ENCODE data around the gene KRCC1. TPM values are rescaled to one million over a fixed set of nuclear protein-coding genes. Genes with fewer than 3 reads are reported as not detected.

Gene KRCC1
- polyA plus RNA-seq, 1 donor from 2014 or later, result 26.6 TPM

DNA sequence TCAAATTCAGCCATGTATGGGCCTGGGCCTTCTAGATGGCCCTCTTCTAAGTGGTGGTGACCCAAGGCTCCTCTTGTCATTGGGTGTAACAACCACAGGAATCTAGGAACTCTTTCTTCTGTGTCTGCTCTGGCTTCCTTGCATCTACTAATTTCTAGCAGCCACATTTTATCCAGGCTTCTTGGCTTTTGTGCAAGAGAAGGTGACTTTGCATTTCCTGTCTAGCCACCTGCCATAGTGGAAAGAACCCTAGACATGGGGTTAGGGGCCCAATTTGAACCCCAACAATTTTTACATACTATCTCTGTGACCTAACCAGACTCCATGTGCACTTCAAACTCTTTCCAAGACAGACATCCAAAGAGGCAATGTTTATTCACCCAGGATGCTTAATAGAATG lies 37.2 kb upstream of the KRCC1 start:
- H3K27me3 ChIP-seq (ENCODE audit: insufficient read depth, low read depth, low read length), result no peaks in the 10 kb centered on the region
- H3K27ac ChIP-seq (ENCODE audit: low read length), result no peak overlapping the region
- no peak overlapping the region for H3K4me3 ChIP-seq (ENCODE audit: low read length)
- no peaks in the 10 kb centered on the region for H3K36me3 ChIP-seq (ENCODE audit: insufficient read depth, low read length)
- H3K9me3 ChIP-seq (ENCODE audit: low read length), result no peaks in the 10 kb centered on the region
- H2AFZ ChIP-seq (ENCODE audit: low read depth, low read length), result no peak overlapping the region
- H4K20me1 ChIP-seq (ENCODE audit: insufficient read depth), result no peaks in the 10 kb centered on the region
- no peaks in the 10 kb centered on the region for H3K9me2 ChIP-seq (ENCODE audit: insufficient read depth, low read length)
- H3K4me2 ChIP-seq (ENCODE audit: low read length), result no peak overlapping the region
- H3F3A ChIP-seq (ENCODE audit: insufficient read depth, low read length, poor library complexity, severe bottlenecking), result no peaks in the 10 kb centered on the region
- no peak overlapping the region for H3K9ac ChIP-seq (ENCODE audit: low read length)
- TF ChIP-seq, protein P1, sequence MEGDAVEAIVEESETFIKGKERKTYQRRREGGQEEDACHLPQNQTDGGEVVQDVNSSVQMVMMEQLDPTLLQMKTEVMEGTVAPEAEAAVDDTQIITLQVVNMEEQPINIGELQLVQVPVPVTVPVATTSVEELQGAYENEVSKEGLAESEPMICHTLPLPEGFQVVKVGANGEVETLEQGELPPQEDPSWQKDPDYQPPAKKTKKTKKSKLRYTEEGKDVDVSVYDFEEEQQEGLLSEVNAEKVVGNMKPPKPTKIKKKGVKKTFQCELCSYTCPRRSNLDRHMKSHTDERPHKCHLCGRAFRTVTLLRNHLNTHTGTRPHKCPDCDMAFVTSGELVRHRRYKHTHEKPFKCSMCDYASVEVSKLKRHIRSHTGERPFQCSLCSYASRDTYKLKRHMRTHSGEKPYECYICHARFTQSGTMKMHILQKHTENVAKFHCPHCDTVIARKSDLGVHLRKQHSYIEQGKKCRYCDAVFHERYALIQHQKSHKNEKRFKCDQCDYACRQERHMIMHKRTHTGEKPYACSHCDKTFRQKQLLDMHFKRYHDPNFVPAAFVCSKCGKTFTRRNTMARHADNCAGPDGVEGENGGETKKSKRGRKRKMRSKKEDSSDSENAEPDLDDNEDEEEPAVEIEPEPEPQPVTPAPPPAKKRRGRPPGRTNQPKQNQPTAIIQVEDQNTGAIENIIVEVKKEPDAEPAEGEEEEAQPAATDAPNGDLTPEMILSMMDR (IDR thresholded peaks at IDR 0.05; ENCODE audit: poor library complexity, severe bottlenecking), result no peak
- TF ChIP-seq TAF1 (IDR thresholded peaks at IDR 0.05; ENCODE audit: low read depth), result no peak
- TF ChIP-seq, protein P2, sequence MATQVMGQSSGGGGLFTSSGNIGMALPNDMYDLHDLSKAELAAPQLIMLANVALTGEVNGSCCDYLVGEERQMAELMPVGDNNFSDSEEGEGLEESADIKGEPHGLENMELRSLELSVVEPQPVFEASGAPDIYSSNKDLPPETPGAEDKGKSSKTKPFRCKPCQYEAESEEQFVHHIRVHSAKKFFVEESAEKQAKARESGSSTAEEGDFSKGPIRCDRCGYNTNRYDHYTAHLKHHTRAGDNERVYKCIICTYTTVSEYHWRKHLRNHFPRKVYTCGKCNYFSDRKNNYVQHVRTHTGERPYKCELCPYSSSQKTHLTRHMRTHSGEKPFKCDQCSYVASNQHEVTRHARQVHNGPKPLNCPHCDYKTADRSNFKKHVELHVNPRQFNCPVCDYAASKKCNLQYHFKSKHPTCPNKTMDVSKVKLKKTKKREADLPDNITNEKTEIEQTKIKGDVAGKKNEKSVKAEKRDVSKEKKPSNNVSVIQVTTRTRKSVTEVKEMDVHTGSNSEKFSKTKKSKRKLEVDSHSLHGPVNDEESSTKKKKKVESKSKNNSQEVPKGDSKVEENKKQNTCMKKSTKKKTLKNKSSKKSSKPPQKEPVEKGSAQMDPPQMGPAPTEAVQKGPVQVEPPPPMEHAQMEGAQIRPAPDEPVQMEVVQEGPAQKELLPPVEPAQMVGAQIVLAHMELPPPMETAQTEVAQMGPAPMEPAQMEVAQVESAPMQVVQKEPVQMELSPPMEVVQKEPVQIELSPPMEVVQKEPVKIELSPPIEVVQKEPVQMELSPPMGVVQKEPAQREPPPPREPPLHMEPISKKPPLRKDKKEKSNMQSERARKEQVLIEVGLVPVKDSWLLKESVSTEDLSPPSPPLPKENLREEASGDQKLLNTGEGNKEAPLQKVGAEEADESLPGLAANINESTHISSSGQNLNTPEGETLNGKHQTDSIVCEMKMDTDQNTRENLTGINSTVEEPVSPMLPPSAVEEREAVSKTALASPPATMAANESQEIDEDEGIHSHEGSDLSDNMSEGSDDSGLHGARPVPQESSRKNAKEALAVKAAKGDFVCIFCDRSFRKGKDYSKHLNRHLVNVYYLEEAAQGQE (IDR thresholded peaks at IDR 0.05; ENCODE audit: borderline replicate concordance), result no peak
- TF ChIP-seq SMC3 (conservative IDR thresholded peaks at IDR 0.05; ENCODE audit: poor library complexity), result no peak
- no peak for TF ChIP-seq EP300 (conservative IDR thresholded peaks at IDR 0.05; ENCODE audit: poor library complexity, severe bottlenecking)
- TF ChIP-seq RAD21 (conservative IDR thresholded peaks at IDR 0.05), result no peak
- TF ChIP-seq EZH2 (IDR thresholded peaks at IDR 0.05; ENCODE audit: borderline replicate concordance, insufficient read depth, low read length, poor library complexity, severe bottlenecking), result no peak
- no peak for TF ChIP-seq MXI1 (conservative IDR thresholded peaks at IDR 0.05; ENCODE audit: poor library complexity, severe bottlenecking)
- TF ChIP-seq POLR2AphosphoS5 (IDR thresholded peaks at IDR 0.05), result no peak
- H3K79me2 ChIP-seq (replicated peaks; ENCODE audit: insufficient read depth, low read length), result no peaks in the 10 kb centered on the region

- Histone ChIP-seq H3K9me2 (ENCODE audit: insufficient read depth, low read length) (no peaks in the 10 kb centered on the region), H3K4me2 (ENCODE audit: low read length) (no peak overlapping the region), H3K9me3 (ENCODE audit: low read length) (no peaks in the 10 kb centered on the region), H3K27ac (ENCODE audit: low read length) (no peak overlapping the region), H3K4me3 (ENCODE audit: low read length) (no peak overlapping the region), H4K20me1 (ENCODE audit: insufficient read depth) (no peaks in the 10 kb centered on the region), H2AFZ (ENCODE audit: low read depth, low read length) (no peak overlapping the region), H3K79me2 (replicated peaks; ENCODE audit: insufficient read depth, low read length) (no peaks in the 10 kb centered on the region), H3F3A (ENCODE audit: insufficient read depth, low read length, poor library complexity, severe bottlenecking) (no peaks in the 10 kb centered on the region), H3K27me3 (ENCODE audit: insufficient read depth, low read depth, low read length) (no peaks in the 10 kb centered on the region), H3K9ac (ENCODE audit: low read length) (no peak overlapping the region), H3K36me3 (ENCODE audit: insufficient read depth, low read length) (no peaks in the 10 kb centered on the region)
- TF ChIP-seq RAD21 (conservative IDR thresholded peaks at IDR 0.05) (no peak), MXI1 (conservative IDR thresholded peaks at IDR 0.05; ENCODE audit: poor library complexity, severe bottlenecking) (no peak), TAF1 (IDR thresholded peaks at IDR 0.05; ENCODE audit: low read depth) (no peak), POLR2AphosphoS5 (IDR thresholded peaks at IDR 0.05) (no peak), SMC3 (conservative IDR thresholded peaks at IDR 0.05; ENCODE audit: poor library complexity) (no peak), EP300 (conservative IDR thresholded peaks at IDR 0.05; ENCODE audit: poor library complexity, severe bottlenecking) (no peak)
- TF ChIP-seq, protein P1 (IDR thresholded peaks at IDR 0.05; ENCODE audit: poor library complexity, severe bottlenecking), result no peak
These were observed 36.4 kb upstream of the KRCC1 start for GRCh38 chr2:88091943-88092342.
